HepG2 (cell line): ENCODE results near the gene OVOL3. TPM values are rescaled to one million over a fixed set of nuclear protein-coding genes. Genes with fewer than 3 reads are reported as not detected.

ENCODE experiments used
- ATAC-seq: fragments of 200-7000 bp; cut with Tn5 transposase; 3 replicates; pipeline ENCODE4 v1.9.1; 2020; ENCODE audit warnings: mild to moderate bottlenecking, moderate library complexity
- BruUV-seq: library from RNA; stranded (reverse); fragments of 400-500 nt; replicated peaks from 2 replicates; lab custom pipeline; 2021; lab: Mats Ljungman, UMichigan
- CTCF ChIA-PET: fragments of 300-600 bp; formaldehyde crosslinking; extraction: SDS; loops from one replicate; lab custom pipeline; 2021; ENCODE audit warnings: low total read pairs, inconsistent platforms, low intra/inter-chr PET ratio; lab: Yijun Ruan, JAX
- POLR2A ChIA-PET: fragments of 350-600 bp; sonication (Branson Sonifier 250); formaldehyde crosslinking; loops from one replicate; lab custom pipeline; 2020; ENCODE audit warnings: antibody characterized with exemption, inconsistent platforms; lab: Yijun Ruan, JAX
- DNase-seq: peaks from one replicate; pipeline ENCODE4 v3.0.0-alpha.2; 2015; ENCODE audit warnings: low spot score
- FAIRE-seq: peaks from 3 replicates; lab custom pipeline; 2011; peaks lifted over from hg19 to GRCh38; lab: Jason Lieb, UNC
- H2AFZ ChIP-seq: one replicate; pipeline ENCODE4 v1.6.1; 2011; ENCODE audit warnings: low read length, inconsistent platforms
- H3K27ac ChIP-seq: fragments of 300-600 bp; 3 replicates; pipeline ENCODE4 v1.8.0; 2011; ENCODE audit warnings: mixed run types, mild to moderate bottlenecking, mixed read lengths, low read length, inconsistent platforms; ENCODE audit not compliant: insufficient read depth; ENCODE audit errors: extremely low read length
- H3K27me3 ChIP-seq, 2 experiments: fragments of 200-600 bp in 1 of 2; 2 replicates in 1 of 2; 3 replicates in 1 of 2; pipeline versions ENCODE4 v1.6.0 to v1.8.0; 2011; ENCODE audit warnings: low read length in 2 of 2, mild to moderate bottlenecking in 2 of 2, moderate library complexity in 2 of 2, inconsistent platforms in 1 of 2; ENCODE audit not compliant: insufficient read depth in 2 of 2, control insufficient read depth in 1 of 2
- H3K36me3 ChIP-seq, 2 experiments: fragments of 200-600 bp in 1 of 2; replicated peaks in 1 of 2; 2 replicates in 1 of 2; 3 replicates in 1 of 2; pipeline versions ENCODE4 v1.5.1 to v1.8.0; 2011; ENCODE audit warnings: low read length in 2 of 2, inconsistent platforms in 1 of 2; ENCODE audit not compliant: insufficient read depth in 2 of 2, control insufficient read depth in 1 of 2
- H3K4me1 ChIP-seq: 2 replicates; pipeline ENCODE4 v1.5.1; 2012; ENCODE audit warnings: low read length, inconsistent platforms; ENCODE audit not compliant: insufficient read depth
- H3K4me2 ChIP-seq: 2 replicates; pipeline ENCODE4 v1.6.0; 2011; ENCODE audit warnings: low read depth, low read length, inconsistent platforms
- H3K4me3 ChIP-seq, 3 experiments: fragments of 200-600 bp in 1 of 3; sonication (generic), shearing (Covaris generic) in 1 of 3; replicated peaks in 1 of 3; 2 replicates each; pipeline ENCODE4 v1.5.1; 2011 to 2016; ENCODE audit warnings: low read length in 3 of 3, inconsistent platforms in 2 of 3, low read depth in 2 of 3, mild to moderate bottlenecking in 2 of 3, control low read depth in 1 of 3, mixed read lengths in 1 of 3; ENCODE audit not compliant: insufficient read depth in 1 of 3
- H3K79me2 ChIP-seq: one replicate; pipeline ENCODE4 v1.6.1; 2011; ENCODE audit warnings: low read length, inconsistent platforms; ENCODE audit not compliant: insufficient read depth
- H3K9ac ChIP-seq: 2 replicates; pipeline ENCODE4 v1.6.0; 2011; ENCODE audit warnings: mild to moderate bottlenecking, low read depth, low read length, inconsistent platforms; ENCODE audit not compliant: insufficient read depth
- H3K9me3 ChIP-seq: 2 replicates; pipeline ENCODE4 v1.5.1; 2012; ENCODE audit warnings: mild to moderate bottlenecking, low read length
- H4K20me1 ChIP-seq: 2 replicates; pipeline ENCODE4 v1.6.0; 2011; ENCODE audit warnings: inconsistent platforms, mild to moderate bottlenecking, low read length, moderate library complexity; ENCODE audit not compliant: insufficient read depth
- ARNTL ChIP-seq: sonication (generic); formaldehyde crosslinking; IDR thresholded peaks from 2 replicates; pipeline ENCODE4 v1.4.0; 2020; ENCODE audit warnings: mild to moderate bottlenecking, missing genetic modification reagents
- CREB3 ChIP-seq: sonication (generic); formaldehyde crosslinking; IDR thresholded peaks from 2 replicates; pipeline ENCODE4 v1.5.0; 2020; ENCODE audit warnings: missing genetic modification reagents
- ELF1 ChIP-seq: sonication (generic); formaldehyde crosslinking; IDR thresholded peaks from 2 replicates; pipeline ENCODE4 v1.4.0; 2020; ENCODE audit warnings: missing genetic modification reagents
- ELF3 ChIP-seq: IDR thresholded peaks from 2 replicates; pipeline ENCODE4 v1.6.1; 2016; ENCODE audit warnings: missing genetic modification reagents, missing compliant biosample characterization
- FOXA1 ChIP-seq, 2 experiments: fragments of 450-650 bp in 1 of 2; sonication (generic) in 1 of 2; formaldehyde crosslinking in 1 of 2; IDR thresholded peaks; 2 replicates each; pipeline versions ENCODE4 v1.4.0 to v1.6.1; 2016 to 2020; ENCODE audit warnings: missing genetic modification reagents in 1 of 2
- FOXK1 ChIP-seq: sonication (generic); formaldehyde crosslinking; IDR thresholded peaks from 2 replicates; pipeline ENCODE4 v1.4.0; 2020; ENCODE audit warnings: low read depth, missing genetic modification reagents, borderline replicate concordance
- GATA4 ChIP-seq: sonication (generic); IDR thresholded peaks from 2 replicates; pipeline ENCODE4 v1.6.1; 2016; ENCODE audit warnings: antibody characterized with exemption, low read depth, borderline replicate concordance
- GATAD1 ChIP-seq: IDR thresholded peaks from 2 replicates; pipeline ENCODE4 v1.6.1; 2016; ENCODE audit warnings: missing genetic modification reagents, missing compliant biosample characterization
- KAT7 ChIP-seq: IDR thresholded peaks from 2 replicates; pipeline ENCODE4 v1.6.1; 2018; ENCODE audit warnings: borderline replicate concordance, missing compliant biosample characterization
- KDM3A ChIP-seq: IDR thresholded peaks from 2 replicates; pipeline ENCODE4 v1.6.1; 2018; ENCODE audit warnings: low read depth, missing compliant biosample characterization
- KMT2B ChIP-seq: IDR thresholded peaks from 2 replicates; pipeline ENCODE4 v1.6.1; 2016; ENCODE audit warnings: missing genetic modification reagents, missing compliant biosample characterization
- LCORL ChIP-seq, 2 experiments: fragments of 450-650 bp in 1 of 2; sonication (generic) in 1 of 2; formaldehyde crosslinking in 1 of 2; IDR thresholded peaks; 2 replicates each; pipeline versions ENCODE4 v1.5.0 to v1.6.1; 2017 to 2020; ENCODE audit warnings: antibody characterized with exemption in 1 of 2, missing genetic modification reagents in 1 of 2
- NBN ChIP-seq: fragments of 450-650 bp; conservative IDR thresholded peaks from 2 replicates; pipeline ENCODE4 v1.6.1; 2017
- NFE2L1 ChIP-seq: sonication (generic); formaldehyde crosslinking; IDR thresholded peaks from 2 replicates; pipeline ENCODE4 v1.4.0; 2020; ENCODE audit warnings: missing genetic modification reagents, mild to moderate bottlenecking, borderline replicate concordance
- TRIM22 ChIP-seq: fragments of 450-650 bp; IDR thresholded peaks from 2 replicates; pipeline ENCODE4 v1.6.1; 2017
- ZKSCAN5 ChIP-seq: sonication (generic); formaldehyde crosslinking; IDR thresholded peaks from 2 replicates; pipeline ENCODE4 v1.5.1; 2020; ENCODE audit warnings: mild to moderate bottlenecking, missing genetic modification reagents
- ZNF326 ChIP-seq: sonication (generic); formaldehyde crosslinking; IDR thresholded peaks from 2 replicates; pipeline ENCODE4 v1.4.0; 2020; ENCODE audit warnings: missing genetic modification reagents, borderline replicate concordance
- ZNF451 ChIP-seq: sonication (generic); formaldehyde crosslinking; IDR thresholded peaks from 2 replicates; pipeline ENCODE4 v1.5.0; 2020; ENCODE audit warnings: mild to moderate bottlenecking, missing genetic modification reagents
- ZNF747 ChIP-seq: sonication (generic); formaldehyde crosslinking; IDR thresholded peaks from 2 replicates; pipeline ENCODE4 v1.8.1; 2023; ENCODE audit warnings: missing genetic modification reagents, mild to moderate bottlenecking, borderline replicate concordance
- ZSCAN31 ChIP-seq: sonication (generic); formaldehyde crosslinking; IDR thresholded peaks from 2 replicates; pipeline ENCODE4 v1.5.0; 2020; ENCODE audit warnings: low read depth, mild to moderate bottlenecking, missing genetic modification reagents
- WGBS: methylation state at CpG from one replicate; pipeline ENCODE4 v1.1.6; 2017; ENCODE audit warnings: low lambda C conversion rate; 5-methylcytosine and 5-hydroxymethylcytosine counted together
- in situ Hi-C: cut with HindIII; loops from 2 replicates; pipeline ENCODE4 v1.10.0; 2017; ENCODE audit warnings: low pct_unique_long_range_greater_than_20kb; ENCODE audit not compliant: extremely low pct_ligation_motif_present
- intact Hi-C: fragments of 100-400 bp; cut with micrococcal nuclease; formaldehyde crosslinking; loops from one replicate; pipeline ENCODE4 v1.10.0; 2022; ENCODE audit not compliant: unreplicated experiment
- polyA plus RNA-seq, 8 experiments: library from polyadenylated mRNA; depleted of rRNA in 3 of 8; stranded (reverse) in 7 of 8; unstranded in 1 of 8; fragments of >200 nt; fragmentation: Illumina TruSeq in 4 of 8; extraction: Trizol in 4 of 8; gene quantifications; 2 replicates each; pipeline versions ENCODE4 v1.2.1 to v1.2.3, GENCODE V29; 2011 to 2016; ENCODE audit warnings: low read depth in 4 of 8, missing spikeins in 1 of 8, mixed read lengths in 1 of 8; ENCODE audit not compliant: insufficient read depth in 1 of 8
- total RNA-seq, 5 experiments: library from RNA; depleted of rRNA; stranded (reverse); fragments of >200 nt; fragmentation: Illumina TruSeq; extraction: Trizol; gene quantifications; 2 replicates each; pipeline ENCODE4 v1.2.3, GENCODE V29; 2016; ENCODE audit warnings: low read depth in 1 of 5

The OVOL3 gene
- total and polyA plus RNA-seq, 2 of the 13 experiments (the other 11 are each of a cell fraction or from before 2014, with no cell fraction given) = not detected

GRCh38 chr19:36108684-36109083, 2.3 kb upstream of the OVOL3 start:
- Histone ChIP-seq H3K27ac (no peak overlapping the region), H3K27me3 (no peaks in the 10 kb centered on the region), H3K36me3 (peaks cover 11 to 29% of the 10 kb centered on the region in 2 experiments; a peak in 4 of 5 replicates), H3K4me3 (no peak overlapping the region), H3K4me2 (no peak overlapping the region), H2AFZ (no peak overlapping the region)
- BruUV-seq = no TSS peak
- CTCF ChIA-PET = no interaction called here
- FAIRE-seq = no peak
- no peak for ATAC-seq
- no peak for TF ChIP-seq LCORL (IDR thresholded peaks at IDR 0.05)
- TF ChIP-seq LCORL (CRISPR knock-in tag; IDR thresholded peaks at IDR 0.05) = no peak
- TF ChIP-seq ZSCAN31 = no peak
- TF ChIP-seq TRIM22 = no peak
- no peak for TF ChIP-seq CREB3 (CRISPR knock-in tag)
- no peak for TF ChIP-seq ARNTL (CRISPR knock-in tag)
- TF ChIP-seq ELF3 (CRISPR knock-in tag) = no peak
- no peak for TF ChIP-seq FOXA1 (IDR thresholded peaks at IDR 0.05)
- no peak for TF ChIP-seq FOXA1 (CRISPR knock-in tag; IDR thresholded peaks at IDR 0.05)
- TF ChIP-seq KAT7 = no peak
- TF ChIP-seq FOXK1 (CRISPR knock-in tag) = no peak
- TF ChIP-seq GATAD1 (CRISPR knock-in tag) = no peak
- TF ChIP-seq KMT2B (CRISPR knock-in tag) = no peak
- TF ChIP-seq ZNF747 (CRISPR knock-in tag) = no peak
- no peak for TF ChIP-seq KDM3A
- TF ChIP-seq ZNF326 (CRISPR knock-in tag) = no peak
- no peak for TF ChIP-seq NBN
- no peak for TF ChIP-seq ZNF451 (CRISPR knock-in tag)
- no peak for TF ChIP-seq ELF1 (CRISPR knock-in tag)
- no peak for TF ChIP-seq NFE2L1 (CRISPR knock-in tag)
- no peak for TF ChIP-seq ZKSCAN5 (CRISPR knock-in tag)
- no peak for TF ChIP-seq GATA4
- TF ChIP-seq, all 625 proteins: peak for 0
- WGBS = 94% methylated on average over 3 of the region's 3 CpGs
- Histone ChIP-seq H3K9me3 (no peaks in the 10 kb centered on the region), H3K79me2 (peaks cover 1% of the 10 kb centered on the region), H3K4me1 (peaks cover 5% of the 10 kb centered on the region), H4K20me1 (no peaks in the 10 kb centered on the region), H3K9ac (no peak overlapping the region)
- intact Hi-C loops = no loop called here
- DNase-seq = no peak
- in situ Hi-C loops = no loop called here
- POLR2A ChIA-PET = no interaction called here
